Measurements from ENCODE around the gene CDH16. TPM values are rescaled to one million over a fixed set of nuclear protein-coding genes. Genes with fewer than 3 reads are reported as not detected.

Gene CDH16
- total RNA-seq, 1 experiment from 2014 or later: not detected

DNA sequence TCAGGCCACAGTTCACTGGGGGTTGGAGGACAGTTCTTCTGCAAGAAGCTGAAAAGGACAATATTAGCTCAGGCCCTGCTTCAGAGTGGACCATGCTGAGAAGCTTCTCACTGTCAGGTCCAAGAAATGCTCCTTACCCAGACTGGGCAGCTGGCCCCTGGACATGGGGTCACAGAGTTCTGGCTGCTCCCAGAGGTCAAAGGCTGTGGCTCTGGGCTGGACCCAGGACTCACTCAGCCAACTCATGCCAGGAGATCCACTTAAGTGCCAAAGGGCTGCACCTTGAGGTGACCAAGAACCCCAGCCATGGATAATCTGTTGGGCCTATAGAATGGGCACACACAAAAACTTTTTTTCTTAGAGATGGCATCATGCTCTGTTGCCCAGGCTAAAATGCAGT is 20.7 kb upstream of the CDH16 start:
- no peaks in the 10 kb centered on the region for H3K27me3 ChIP-seq (replicated peaks; ENCODE audit: insufficient read depth, low read depth, low read length, poor library complexity)
- POLR2A ChIA-PET (ENCODE audit: low non-redundant PET): no interaction called here
- H3K9me3 ChIP-seq (ENCODE audit: low read depth, low read length, poor library complexity, severe bottlenecking): no peaks in the 10 kb centered on the region
- peaks cover 8% of the 10 kb centered on the region for H3K4me1 ChIP-seq (ENCODE audit: insufficient read depth, low read length, poor library complexity, severe bottlenecking)
- BruUV-seq (replicated peaks): no TSS peak
- no peak for DNase-seq (ENCODE audit: low spot score)
- no peak overlapping the region for H3K4me3 ChIP-seq (ENCODE audit: low read depth, low read length, poor library complexity, severe bottlenecking)
- H3K27ac ChIP-seq (ENCODE audit: low read depth, low read length, poor library complexity, severe bottlenecking): no peak overlapping the region
- intact Hi-C loops (cut with micrococcal nuclease; ENCODE audit: unreplicated experiment): no loop called here
- CTCF ChIA-PET: no interaction called here
- H3K36me3 ChIP-seq (ENCODE audit: insufficient read depth, low read length, poor library complexity, severe bottlenecking): peaks cover 38% of the 10 kb centered on the region
- TF ChIP-seq CTCF (conservative IDR thresholded peaks at IDR 0.05; ENCODE audit: low read depth, low read length) (no peak), EZH2 (IDR thresholded peaks at IDR 0.05; ENCODE audit: borderline replicate concordance, low read depth, low read length, poor library complexity, severe bottlenecking) (no peak)

DNA sequence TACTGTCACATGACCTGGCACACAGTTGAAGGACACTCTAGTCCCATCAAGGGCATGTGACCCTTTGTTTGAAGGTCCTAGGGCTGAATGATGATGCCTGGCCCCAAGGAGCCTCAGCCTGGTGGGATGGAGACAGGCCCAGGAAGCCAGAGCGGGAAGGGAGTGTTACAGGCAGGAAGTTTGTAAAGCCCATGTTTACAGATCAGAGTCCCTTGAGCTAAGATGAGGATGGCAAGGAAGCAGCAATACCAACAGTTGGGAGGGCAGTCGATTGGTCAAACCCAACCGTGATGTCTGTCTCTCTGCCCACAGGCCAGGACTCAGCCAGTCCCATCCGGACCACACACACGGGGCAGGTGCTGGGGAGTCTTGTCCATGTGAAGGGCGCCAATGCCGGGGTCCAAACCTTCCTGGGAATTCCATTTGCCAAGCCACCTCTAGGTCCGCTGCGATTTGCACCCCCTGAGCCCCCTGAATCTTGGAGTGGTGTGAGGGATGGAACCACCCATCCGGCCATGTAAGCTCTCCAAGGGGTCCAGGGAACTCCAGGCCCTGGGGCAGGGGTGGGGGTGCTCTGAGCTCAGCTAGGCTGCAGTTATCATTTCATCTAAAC is 19.1 kb upstream of the CDH16 start:
- Histone ChIP-seq H3K27ac (ENCODE audit: low read depth, low read length, poor library complexity, severe bottlenecking) (no peak overlapping the region), H3K36me3 (ENCODE audit: insufficient read depth, low read length, poor library complexity, severe bottlenecking) (peaks cover 31% of the 10 kb centered on the region), H3K4me1 (ENCODE audit: insufficient read depth, low read length, poor library complexity, severe bottlenecking) (peaks cover 17% of the 10 kb centered on the region), H3K9me3 (ENCODE audit: low read depth, low read length, poor library complexity, severe bottlenecking) (no peaks in the 10 kb centered on the region), H3K27me3 (replicated peaks; ENCODE audit: insufficient read depth, low read depth, low read length, poor library complexity) (no peaks in the 10 kb centered on the region), H3K4me3 (ENCODE audit: low read depth, low read length, poor library complexity, severe bottlenecking) (no peak overlapping the region)
- no peak for DNase-seq (ENCODE audit: low spot score)
- POLR2A ChIA-PET (ENCODE audit: low non-redundant PET): no interaction called here
- no TSS peak for BruUV-seq (replicated peaks)
- TF ChIP-seq CTCF (conservative IDR thresholded peaks at IDR 0.05; ENCODE audit: low read depth, low read length): no peak
- no peak for TF ChIP-seq EZH2 (IDR thresholded peaks at IDR 0.05; ENCODE audit: borderline replicate concordance, low read depth, low read length, poor library complexity, severe bottlenecking)
- CTCF ChIA-PET: no interaction called here
- intact Hi-C loops (cut with micrococcal nuclease; ENCODE audit: unreplicated experiment): no loop called here

GRCh38 chr16:66936889-66937554 is 18.3 kb upstream of the CDH16 start:
- POLR2A ChIA-PET (ENCODE audit: low non-redundant PET): no interaction called here
- Histone ChIP-seq H3K27me3 (replicated peaks; ENCODE audit: insufficient read depth, low read depth, low read length, poor library complexity) (no peaks in the 10 kb centered on the region), H3K9me3 (ENCODE audit: low read depth, low read length, poor library complexity, severe bottlenecking) (no peaks in the 10 kb centered on the region), H3K4me3 (ENCODE audit: low read depth, low read length, poor library complexity, severe bottlenecking) (no peak overlapping the region), H3K27ac (ENCODE audit: low read depth, low read length, poor library complexity, severe bottlenecking) (no peak overlapping the region), H3K36me3 (ENCODE audit: insufficient read depth, low read length, poor library complexity, severe bottlenecking) (peaks cover 25% of the 10 kb centered on the region), H3K4me1 (ENCODE audit: insufficient read depth, low read length, poor library complexity, severe bottlenecking) (peaks cover 21% of the 10 kb centered on the region)
- TF ChIP-seq CTCF (conservative IDR thresholded peaks at IDR 0.05; ENCODE audit: low read depth, low read length): no peak
- TF ChIP-seq EZH2 (IDR thresholded peaks at IDR 0.05; ENCODE audit: borderline replicate concordance, low read depth, low read length, poor library complexity, severe bottlenecking): no peak
- intact Hi-C loops (cut with micrococcal nuclease; ENCODE audit: unreplicated experiment): no loop called here
- no peak for DNase-seq (ENCODE audit: low spot score)
- CTCF ChIA-PET: no interaction called here
- BruUV-seq (replicated peaks): no TSS peak

Measured in A673 (cell line).